ENCODE measurements around the gene NCOA7. TPM values are rescaled to one million over a fixed set of nuclear protein-coding genes. Genes with fewer than 3 reads are reported as not detected.

Gene NCOA7
- total RNA-seq, 2 donors from 2014 or later = 11.4 to 15.2 TPM

DNA sequence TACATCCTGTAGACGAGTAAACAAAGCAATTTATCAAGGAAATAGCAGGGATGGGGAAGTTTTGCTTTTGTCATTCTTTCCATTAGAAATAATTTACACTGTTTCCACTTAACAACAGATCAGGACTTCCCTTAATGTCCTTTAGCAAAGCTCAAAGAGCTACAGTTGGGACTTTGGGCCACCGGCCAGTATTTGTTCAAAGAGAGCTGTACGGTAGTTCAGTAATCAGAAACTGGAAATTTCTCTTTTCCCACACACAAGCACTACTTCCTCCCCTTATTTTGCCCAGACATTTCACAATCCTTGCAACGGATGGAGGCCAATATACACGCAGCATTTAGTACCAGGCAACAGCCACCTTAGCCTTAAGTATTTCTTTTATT lies 153.7 kb downstream of the NCOA7 start:
- peaks cover 17% of the 10 kb centered on the region for H3K4me1 Mint-ChIP-seq
- Histone ChIP-seq H3K27me3 (ENCODE audit: control insufficient read depth, insufficient read depth, low read length, poor library complexity, severe bottlenecking) (no peaks in the 10 kb centered on the region), H3K4me3 (ENCODE audit: low read length) (no peak overlapping the region), H3K27ac (ENCODE audit: low read depth, low read length) (no peak overlapping the region), H3K4me1 (ENCODE audit: control insufficient read depth, insufficient read depth, low read length) (no peaks in the 10 kb centered on the region), H3K9me3 (ENCODE audit: control insufficient read depth, low read length) (no peaks in the 10 kb centered on the region), H3K36me3 (ENCODE audit: control insufficient read depth, insufficient read depth, low read length) (no peaks in the 10 kb centered on the region), H3K9ac (ENCODE audit: extremely low read depth, low read length, poor library complexity, severe bottlenecking) (no peak overlapping the region)
- 94 to 100% methylated on average over 2 to 5 of the region's 5 CpGs for WGBS, 2 experiments (ENCODE audit: insufficient coverage in 1 of 2, insufficient read length in 1 of 2)
- TF ChIP-seq, protein P1, sequence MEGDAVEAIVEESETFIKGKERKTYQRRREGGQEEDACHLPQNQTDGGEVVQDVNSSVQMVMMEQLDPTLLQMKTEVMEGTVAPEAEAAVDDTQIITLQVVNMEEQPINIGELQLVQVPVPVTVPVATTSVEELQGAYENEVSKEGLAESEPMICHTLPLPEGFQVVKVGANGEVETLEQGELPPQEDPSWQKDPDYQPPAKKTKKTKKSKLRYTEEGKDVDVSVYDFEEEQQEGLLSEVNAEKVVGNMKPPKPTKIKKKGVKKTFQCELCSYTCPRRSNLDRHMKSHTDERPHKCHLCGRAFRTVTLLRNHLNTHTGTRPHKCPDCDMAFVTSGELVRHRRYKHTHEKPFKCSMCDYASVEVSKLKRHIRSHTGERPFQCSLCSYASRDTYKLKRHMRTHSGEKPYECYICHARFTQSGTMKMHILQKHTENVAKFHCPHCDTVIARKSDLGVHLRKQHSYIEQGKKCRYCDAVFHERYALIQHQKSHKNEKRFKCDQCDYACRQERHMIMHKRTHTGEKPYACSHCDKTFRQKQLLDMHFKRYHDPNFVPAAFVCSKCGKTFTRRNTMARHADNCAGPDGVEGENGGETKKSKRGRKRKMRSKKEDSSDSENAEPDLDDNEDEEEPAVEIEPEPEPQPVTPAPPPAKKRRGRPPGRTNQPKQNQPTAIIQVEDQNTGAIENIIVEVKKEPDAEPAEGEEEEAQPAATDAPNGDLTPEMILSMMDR (conservative IDR thresholded peaks at IDR 0.05) = no peak
- H3K4me3 Mint-ChIP-seq = no peak overlapping the region
- H3K27ac Mint-ChIP-seq = no peak overlapping the region
- no peaks in the 10 kb centered on the region for H3K27me3 Mint-ChIP-seq (ENCODE audit: insufficient read depth)
- H3K9me3 Mint-ChIP-seq = no peaks in the 10 kb centered on the region
- no peak for DNase-seq
- H3K36me3 Mint-ChIP-seq (ENCODE audit: low read depth) = no peaks in the 10 kb centered on the region

GRCh38 chr6:125944896-125945295 lies 154.1 kb downstream of the NCOA7 start:
- no peaks in the 10 kb centered on the region for H3K9me3 Mint-ChIP-seq
- H3K27me3 Mint-ChIP-seq (ENCODE audit: insufficient read depth) = no peaks in the 10 kb centered on the region
- no peak overlapping the region for H3K27ac Mint-ChIP-seq
- H3K4me3 ChIP-seq (ENCODE audit: low read length) = no peak overlapping the region
- no peak overlapping the region for H3K9ac ChIP-seq (ENCODE audit: extremely low read depth, low read length, poor library complexity, severe bottlenecking)
- DNase-seq = no peak
- no peaks in the 10 kb centered on the region for H3K36me3 ChIP-seq (ENCODE audit: control insufficient read depth, insufficient read depth, low read length)
- H3K36me3 Mint-ChIP-seq (ENCODE audit: low read depth) = no peaks in the 10 kb centered on the region
- H3K9me3 ChIP-seq (ENCODE audit: control insufficient read depth, low read length) = no peaks in the 10 kb centered on the region
- no peak overlapping the region for H3K4me3 Mint-ChIP-seq
- peaks cover 17% of the 10 kb centered on the region for H3K4me1 Mint-ChIP-seq
- TF ChIP-seq, protein P1 (conservative IDR thresholded peaks at IDR 0.05) = no peak
- H3K27me3 ChIP-seq (ENCODE audit: control insufficient read depth, insufficient read depth, low read length, poor library complexity, severe bottlenecking) = no peaks in the 10 kb centered on the region
- WGBS, 2 experiments (ENCODE audit: insufficient coverage in 1 of 2, insufficient read length in 1 of 2) = 100% methylated on average over 1 of the region's 1 CpG; no CpG with 5 or more reads in 1 of the 2 experiments
- no peak overlapping the region for H3K27ac ChIP-seq (ENCODE audit: low read depth, low read length)
- H3K4me1 ChIP-seq (ENCODE audit: control insufficient read depth, insufficient read depth, low read length) = no peaks in the 10 kb centered on the region

- H3K9ac ChIP-seq (ENCODE audit: extremely low read depth, low read length, poor library complexity, severe bottlenecking) = no peak overlapping the region
- 98 to 100% methylated on average over 1 of the region's 1 CpG for WGBS, 2 experiments (ENCODE audit: insufficient coverage in 1 of 2, insufficient read length in 1 of 2)
These were observed 154.8 kb downstream of the NCOA7 start for GRCh38 chr6:125945378-125946141.

More at GRCh38 chr6:125945378-125946141, 154.8 kb downstream of the NCOA7 start:
- Mint-ChIP-seq H3K9me3 (no peaks in the 10 kb centered on the region), H3K27me3 (ENCODE audit: insufficient read depth) (no peaks in the 10 kb centered on the region), H3K4me3 (no peak overlapping the region), H3K36me3 (ENCODE audit: low read depth) (no peaks in the 10 kb centered on the region), H3K27ac (no peak overlapping the region), H3K4me1 (peaks cover 14% of the 10 kb centered on the region)
- DNase-seq = no peak
- Histone ChIP-seq H3K9me3 (ENCODE audit: control insufficient read depth, low read length) (no peaks in the 10 kb centered on the region), H3K27me3 (ENCODE audit: control insufficient read depth, insufficient read depth, low read length, poor library complexity, severe bottlenecking) (no peaks in the 10 kb centered on the region), H3K27ac (ENCODE audit: low read depth, low read length) (no peak overlapping the region), H3K36me3 (ENCODE audit: control insufficient read depth, insufficient read depth, low read length) (no peaks in the 10 kb centered on the region), H3K4me1 (ENCODE audit: control insufficient read depth, insufficient read depth, low read length) (no peaks in the 10 kb centered on the region), H3K4me3 (ENCODE audit: low read length) (no peak overlapping the region)
- TF ChIP-seq, protein P1 (conservative IDR thresholded peaks at IDR 0.05) = no peak
